ENCODE measurements around the gene AIFM3. TPM values are rescaled to one million over a fixed set of nuclear protein-coding genes. Genes with fewer than 3 reads are reported as not detected.
A peak's percentile ranks its signal among the peaks of the same experiment; 100 is the strongest.

Gene AIFM3
- total RNA-seq, 1 donor from 2014 or later = 0.67 TPM

GRCh38 chr22:21012446-21013407 is 45.7 kb downstream of the AIFM3 start:
- intact Hi-C loops (cut with DNase I) = no loop called here
- no peak for ATAC-seq (ENCODE audit: poor library complexity)
- DNase-seq = no peak

GRCh38 chr22:21013657-21014201 is 46.7 kb downstream of the AIFM3 start:
- intact Hi-C loops (cut with DNase I) = no loop called here
- no peak for ATAC-seq (ENCODE audit: poor library complexity)
- DNase-seq = no peak

GRCh38 chr22:21014202-21014725 is 47.2 kb downstream of the AIFM3 start:
- peak; percentile 95 for DNase-seq
- intact Hi-C loops (cut with DNase I) = no loop called here
- ATAC-seq (ENCODE audit: poor library complexity) = peak; percentile 97

GRCh38 chr22:21014726-21015465 is 47.8 kb downstream of the AIFM3 start, which contains the start of gene P2RX6:
P2RX6 (plus strand) TSS chr22:21015165; CDS start chr22:21015175, 10 bp downstream.
- ATAC-seq (ENCODE audit: poor library complexity) (peak; percentile 73), DNase-seq (peak; percentile 72)
- intact Hi-C loops (cut with DNase I) = no loop called here

GRCh38 chr22:21015466-21016006 is 48.5 kb downstream of the AIFM3 start:
- ATAC-seq (ENCODE audit: poor library complexity) (no peak), DNase-seq (no peak)
- intact Hi-C loops (cut with DNase I) = no loop called here

- intact Hi-C loops (cut with DNase I) = no loop called here
- DNase-seq = no peak
- no peak for ATAC-seq (ENCODE audit: poor library complexity)
Observed at GRCh38 chr22:21016644-21017420, 49.8 kb downstream of the AIFM3 start.

GRCh38 chr22:21018314-21018713 is 51.3 kb downstream of the AIFM3 start:
- DNase-seq (no peak), ATAC-seq (ENCODE audit: poor library complexity) (no peak)
- intact Hi-C loops (cut with DNase I) = no loop called here

GRCh38 chr22:21020802-21021429 is 53.9 kb downstream of the AIFM3 start:
- intact Hi-C loops (cut with DNase I) = no loop called here
- DNase-seq = no peak
- ATAC-seq (ENCODE audit: poor library complexity) = no peak

- DNase-seq = no peak
- intact Hi-C loops (cut with DNase I) = no loop called here
- ATAC-seq (ENCODE audit: poor library complexity) = no peak
Observed at GRCh38 chr22:21022507-21022906, 55.5 kb downstream of the AIFM3 start.

GRCh38 chr22:21022955-21023614 is 56.0 kb downstream of the AIFM3 start:
- ATAC-seq (ENCODE audit: poor library complexity) (no peak), DNase-seq (no peak)
- intact Hi-C loops (cut with DNase I) = no loop called here

- DNase-seq = no peak
Observed at GRCh38 chr22:21025266-21025665, 58.2 kb downstream of the AIFM3 start.

GRCh38 chr22:21025763-21026755 is 59.0 kb downstream of the AIFM3 start:
- no peak for ATAC-seq (ENCODE audit: poor library complexity)
- no peak for DNase-seq
- intact Hi-C loops (cut with DNase I) = no loop called here

More at GRCh38 chr22:21025266-21025665, 58.2 kb downstream of the AIFM3 start:
- no peak for ATAC-seq (ENCODE audit: poor library complexity)
- intact Hi-C loops (cut with DNase I) = no loop called here

- ATAC-seq (ENCODE audit: poor library complexity) = peak; percentile 72
- intact Hi-C loops (cut with DNase I) = no loop called here
- DNase-seq = peak; percentile 72
Observed at GRCh38 chr22:21026783-21027692, 60.0 kb downstream of the AIFM3 start.

- intact Hi-C loops (cut with DNase I) = no loop called here
- ATAC-seq (ENCODE audit: poor library complexity) (no peak), DNase-seq (no peak)
Observed at GRCh38 chr22:21028277-21029251, 61.5 kb downstream of the AIFM3 start.

Data from Right ventricle myocardium superior (tissue), 1 donor.